ENCODE measurements around the gene THSD4. TPM values are rescaled to one million over a fixed set of nuclear protein-coding genes. Genes with fewer than 3 reads are reported as not detected.

The THSD4 gene
- polyA plus RNA-seq, 1 donor from 2014 or later: 0.46 TPM

GRCh38 chr15:71111181-71111565 lies 4.1 kb upstream of the THSD4 start:
- no peaks in the 10 kb centered on the region for H4K20me1 ChIP-seq (ENCODE audit: insufficient read depth)
- H3K27ac ChIP-seq (ENCODE audit: low read length): no peak overlapping the region
- peaks cover 5% of the 10 kb centered on the region for H3K27me3 ChIP-seq (ENCODE audit: insufficient read depth, low read depth, low read length)
- H3K9me3 ChIP-seq (ENCODE audit: low read length): no peaks in the 10 kb centered on the region
- H3K4me3 ChIP-seq (ENCODE audit: low read length): no peak overlapping the region
- H3K4me2 ChIP-seq (ENCODE audit: low read length): no peak overlapping the region
- H3K9ac ChIP-seq (ENCODE audit: low read length): no peak overlapping the region
- H3F3A ChIP-seq (ENCODE audit: insufficient read depth, low read length, poor library complexity, severe bottlenecking): no peaks in the 10 kb centered on the region
- no peaks in the 10 kb centered on the region for H3K79me2 ChIP-seq (replicated peaks; ENCODE audit: insufficient read depth, low read length)
- no peaks in the 10 kb centered on the region for H3K36me3 ChIP-seq (ENCODE audit: insufficient read depth, low read length)
- no peak overlapping the region for H2AFZ ChIP-seq (ENCODE audit: low read depth, low read length)
- H3K9me2 ChIP-seq (ENCODE audit: insufficient read depth, low read length): no peaks in the 10 kb centered on the region
- TF ChIP-seq MXI1 (conservative IDR thresholded peaks at IDR 0.05; ENCODE audit: poor library complexity, severe bottlenecking) (no peak), EZH2 (IDR thresholded peaks at IDR 0.05; ENCODE audit: borderline replicate concordance, insufficient read depth, low read length, poor library complexity, severe bottlenecking) (no peak), TAF1 (IDR thresholded peaks at IDR 0.05; ENCODE audit: low read depth) (no peak), RAD21 (conservative IDR thresholded peaks at IDR 0.05) (no peak), EP300 (conservative IDR thresholded peaks at IDR 0.05; ENCODE audit: poor library complexity, severe bottlenecking) (no peak), POLR2AphosphoS5 (IDR thresholded peaks at IDR 0.05) (no peak), SMC3 (conservative IDR thresholded peaks at IDR 0.05; ENCODE audit: poor library complexity) (no peak)
- TF ChIP-seq, protein P1, sequence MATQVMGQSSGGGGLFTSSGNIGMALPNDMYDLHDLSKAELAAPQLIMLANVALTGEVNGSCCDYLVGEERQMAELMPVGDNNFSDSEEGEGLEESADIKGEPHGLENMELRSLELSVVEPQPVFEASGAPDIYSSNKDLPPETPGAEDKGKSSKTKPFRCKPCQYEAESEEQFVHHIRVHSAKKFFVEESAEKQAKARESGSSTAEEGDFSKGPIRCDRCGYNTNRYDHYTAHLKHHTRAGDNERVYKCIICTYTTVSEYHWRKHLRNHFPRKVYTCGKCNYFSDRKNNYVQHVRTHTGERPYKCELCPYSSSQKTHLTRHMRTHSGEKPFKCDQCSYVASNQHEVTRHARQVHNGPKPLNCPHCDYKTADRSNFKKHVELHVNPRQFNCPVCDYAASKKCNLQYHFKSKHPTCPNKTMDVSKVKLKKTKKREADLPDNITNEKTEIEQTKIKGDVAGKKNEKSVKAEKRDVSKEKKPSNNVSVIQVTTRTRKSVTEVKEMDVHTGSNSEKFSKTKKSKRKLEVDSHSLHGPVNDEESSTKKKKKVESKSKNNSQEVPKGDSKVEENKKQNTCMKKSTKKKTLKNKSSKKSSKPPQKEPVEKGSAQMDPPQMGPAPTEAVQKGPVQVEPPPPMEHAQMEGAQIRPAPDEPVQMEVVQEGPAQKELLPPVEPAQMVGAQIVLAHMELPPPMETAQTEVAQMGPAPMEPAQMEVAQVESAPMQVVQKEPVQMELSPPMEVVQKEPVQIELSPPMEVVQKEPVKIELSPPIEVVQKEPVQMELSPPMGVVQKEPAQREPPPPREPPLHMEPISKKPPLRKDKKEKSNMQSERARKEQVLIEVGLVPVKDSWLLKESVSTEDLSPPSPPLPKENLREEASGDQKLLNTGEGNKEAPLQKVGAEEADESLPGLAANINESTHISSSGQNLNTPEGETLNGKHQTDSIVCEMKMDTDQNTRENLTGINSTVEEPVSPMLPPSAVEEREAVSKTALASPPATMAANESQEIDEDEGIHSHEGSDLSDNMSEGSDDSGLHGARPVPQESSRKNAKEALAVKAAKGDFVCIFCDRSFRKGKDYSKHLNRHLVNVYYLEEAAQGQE (IDR thresholded peaks at IDR 0.05; ENCODE audit: borderline replicate concordance): no peak
- TF ChIP-seq, protein P2, sequence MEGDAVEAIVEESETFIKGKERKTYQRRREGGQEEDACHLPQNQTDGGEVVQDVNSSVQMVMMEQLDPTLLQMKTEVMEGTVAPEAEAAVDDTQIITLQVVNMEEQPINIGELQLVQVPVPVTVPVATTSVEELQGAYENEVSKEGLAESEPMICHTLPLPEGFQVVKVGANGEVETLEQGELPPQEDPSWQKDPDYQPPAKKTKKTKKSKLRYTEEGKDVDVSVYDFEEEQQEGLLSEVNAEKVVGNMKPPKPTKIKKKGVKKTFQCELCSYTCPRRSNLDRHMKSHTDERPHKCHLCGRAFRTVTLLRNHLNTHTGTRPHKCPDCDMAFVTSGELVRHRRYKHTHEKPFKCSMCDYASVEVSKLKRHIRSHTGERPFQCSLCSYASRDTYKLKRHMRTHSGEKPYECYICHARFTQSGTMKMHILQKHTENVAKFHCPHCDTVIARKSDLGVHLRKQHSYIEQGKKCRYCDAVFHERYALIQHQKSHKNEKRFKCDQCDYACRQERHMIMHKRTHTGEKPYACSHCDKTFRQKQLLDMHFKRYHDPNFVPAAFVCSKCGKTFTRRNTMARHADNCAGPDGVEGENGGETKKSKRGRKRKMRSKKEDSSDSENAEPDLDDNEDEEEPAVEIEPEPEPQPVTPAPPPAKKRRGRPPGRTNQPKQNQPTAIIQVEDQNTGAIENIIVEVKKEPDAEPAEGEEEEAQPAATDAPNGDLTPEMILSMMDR (IDR thresholded peaks at IDR 0.05; ENCODE audit: poor library complexity, severe bottlenecking): no peak

DNA sequence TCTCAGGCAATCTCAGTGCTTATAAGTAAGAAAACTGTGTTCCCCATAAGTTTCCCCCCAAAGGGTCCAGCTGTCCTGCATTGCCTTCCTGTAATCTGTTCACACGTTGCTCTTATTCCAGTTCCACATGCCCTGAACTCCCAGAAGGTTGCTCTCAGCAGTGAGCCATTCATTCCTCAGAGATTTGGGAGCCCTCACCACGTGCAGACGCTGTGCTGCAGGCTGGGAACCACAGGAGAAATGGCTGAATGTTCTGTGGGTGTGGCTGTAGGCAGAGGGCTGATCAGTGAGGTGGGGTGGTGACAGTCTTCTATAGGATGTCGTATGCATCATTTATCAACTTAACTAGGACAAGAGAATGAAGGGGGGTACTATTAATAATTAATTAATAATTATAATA lies 3.3 kb upstream of the THSD4 start:
- Histone ChIP-seq H2AFZ (ENCODE audit: low read depth, low read length) (no peak overlapping the region), H3K9me3 (ENCODE audit: low read length) (no peaks in the 10 kb centered on the region), H3K36me3 (ENCODE audit: insufficient read depth, low read length) (no peaks in the 10 kb centered on the region), H3K4me2 (ENCODE audit: low read length) (no peak overlapping the region), H3K27ac (ENCODE audit: low read length) (no peak overlapping the region), H3K4me3 (ENCODE audit: low read length) (no peak overlapping the region), H3F3A (ENCODE audit: insufficient read depth, low read length, poor library complexity, severe bottlenecking) (no peaks in the 10 kb centered on the region), H3K79me2 (replicated peaks; ENCODE audit: insufficient read depth, low read length) (no peaks in the 10 kb centered on the region), H4K20me1 (ENCODE audit: insufficient read depth) (no peaks in the 10 kb centered on the region), H3K9me2 (ENCODE audit: insufficient read depth, low read length) (no peaks in the 10 kb centered on the region), H3K27me3 (ENCODE audit: insufficient read depth, low read depth, low read length) (peaks cover 13% of the 10 kb centered on the region), H3K9ac (ENCODE audit: low read length) (no peak overlapping the region)
- TF ChIP-seq, protein P1 (IDR thresholded peaks at IDR 0.05; ENCODE audit: borderline replicate concordance): no peak
- TF ChIP-seq EP300 (conservative IDR thresholded peaks at IDR 0.05; ENCODE audit: poor library complexity, severe bottlenecking) (no peak), RAD21 (conservative IDR thresholded peaks at IDR 0.05) (no peak), SMC3 (conservative IDR thresholded peaks at IDR 0.05; ENCODE audit: poor library complexity) (no peak), TAF1 (IDR thresholded peaks at IDR 0.05; ENCODE audit: low read depth) (no peak), MXI1 (conservative IDR thresholded peaks at IDR 0.05; ENCODE audit: poor library complexity, severe bottlenecking) (no peak), POLR2AphosphoS5 (IDR thresholded peaks at IDR 0.05) (no peak), EZH2 (IDR thresholded peaks at IDR 0.05; ENCODE audit: borderline replicate concordance, insufficient read depth, low read length, poor library complexity, severe bottlenecking) (no peak)
- TF ChIP-seq, protein P2 (IDR thresholded peaks at IDR 0.05; ENCODE audit: poor library complexity, severe bottlenecking): no peak

Measured in neural cell (in vitro differentiated cells).